H1 (cell line): Measurements from ENCODE around the gene TAGLN3. TPM values are rescaled to one million over a fixed set of nuclear protein-coding genes. Genes with fewer than 3 reads are reported as not detected.

Experiments
- CBX8 ChIP-seq: fragments of 300-800, 300-1000 bp; sonication (generic); IDR thresholded peaks from 2 replicates; pipeline ENCODE4 v1.7.1; 2016; ENCODE audit warnings: low read depth, low read length, borderline replicate concordance
- CHD7 ChIP-seq: fragments of 300-600 bp; sonication (generic); IDR thresholded peaks from 2 replicates; pipeline ENCODE4 v1.7.1; 2012; ENCODE audit warnings: low read length, moderate library complexity, mild to moderate bottlenecking, inconsistent platforms; ENCODE audit not compliant: insufficient replicate concordance
- EGR1 ChIP-seq: IDR thresholded peaks from 2 replicates; pipeline ENCODE4 v1.6.1; 2011; ENCODE audit warnings: low read depth, low read length, borderline replicate concordance
- KDM4A ChIP-seq: IDR thresholded peaks from one replicate; pipeline ENCODE4 v1.7.1; 2012; ENCODE audit warnings: low read depth, mild to moderate bottlenecking, moderate library complexity, low read length, inconsistent platforms; ENCODE audit not compliant: severe bottlenecking
- polyA plus RNA-seq, 7 experiments: library from polyadenylated mRNA; depleted of rRNA in 3 of 7; stranded (reverse) in 5 of 7; unstranded in 2 of 7; fragments of >200 nt in 5 of 7; fragments of 200-250 nt in 2 of 7; gene quantifications; 1 replicate in 5 of 7; 2 replicates in 1 of 7; 4 replicates in 1 of 7; pipeline versions ENCODE4 v1.2.1 to v1.2.3, GENCODE V29; 2011 to 2013; ENCODE audit warnings: missing spikeins in 2 of 7, mixed read lengths in 2 of 7
- total RNA-seq: library from RNA; stranded (reverse); fragmentation: NEBNext Ultra II Directional; extraction: Animal tissue kit (Norgen Biotek cat#: 25700); gene quantifications from 2 replicates; pipeline ENCODE4 v1.2.1, GENCODE V29; 2021

Gene TAGLN3
- total and polyA plus RNA-seq, 2 of the 8 experiments (the other 6 are each of a cell fraction or from before 2014, with no cell fraction given) = 6.3 to 7.5 TPM

- TF ChIP-seq CHD7 (no peak), CBX8 (no peak), EGR1 (no peak), KDM4A (no peak)
Measured at GRCh38 chr3:111980716-111981456, 17.8 kb upstream of the TAGLN3 start (continued).
